Measurements from ENCODE around the gene IFNA5.

IFNA5 gene

DNA sequence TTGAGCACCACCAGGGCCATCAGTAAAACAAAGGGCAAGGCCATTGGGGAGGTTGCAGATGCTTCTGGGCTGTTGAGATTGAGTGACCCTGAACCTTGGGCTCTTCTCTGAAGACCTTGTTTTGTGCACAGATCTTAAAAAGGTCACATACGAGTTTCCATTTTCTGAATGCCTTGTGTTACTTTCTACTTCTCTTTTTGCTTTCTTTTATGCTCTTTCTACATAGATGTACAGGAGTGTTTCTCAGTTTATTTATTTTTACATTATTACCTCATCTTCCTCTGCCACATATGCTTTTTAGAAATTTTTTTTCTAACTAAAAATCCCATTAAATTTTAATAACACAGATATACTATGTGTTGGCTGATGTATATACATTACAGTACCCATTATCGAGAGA lies at the start of gene IFNA5:
IFNA5 (minus strand) TSS at position 101 of the 400 bp plus-strand sequence; CDS start at position 44, 57 bp downstream.
- DNase-seq: no peak

- no peak for DNase-seq
These were observed 45.7 kb upstream of the IFNA5 start, which contains the start of gene IFNA6 for GRCh38 chr9:21350787-21351186. TSS of gene IFNA6 (minus strand) at chr9:21350887. CDS start at chr9:21350887, 0 bp downstream.

DNA sequence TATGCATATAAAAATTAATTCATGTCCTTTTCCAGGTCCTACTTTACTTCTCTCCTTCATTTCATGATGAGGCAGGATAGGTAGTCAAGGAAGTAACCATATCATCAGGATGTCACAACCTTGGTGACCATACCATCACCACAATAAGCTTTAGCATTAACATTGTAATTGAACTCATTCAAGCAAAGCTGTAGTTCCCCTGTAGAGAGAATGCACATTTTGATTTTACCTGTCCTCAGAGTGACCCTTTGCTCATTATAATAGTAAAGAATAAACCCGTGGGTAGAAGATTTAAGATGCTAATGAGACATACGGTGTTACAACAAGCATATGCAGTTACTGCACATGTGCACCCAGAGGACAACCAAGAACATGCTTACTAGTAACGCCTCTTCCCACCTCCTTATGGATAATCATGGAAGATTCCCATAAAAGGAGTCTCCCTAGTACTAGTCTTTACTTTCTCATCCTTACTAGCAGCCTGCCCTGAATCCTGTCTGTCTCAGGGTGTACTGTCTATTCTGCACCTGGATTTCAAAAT lies 43.4 kb upstream of the IFNA5 start:
- no peak for DNase-seq

GRCh38 chr9:21340735-21341134 lies 35.6 kb upstream of the IFNA5 start:
- no peak for DNase-seq

- peak; percentile 6 for DNase-seq
These were observed 31.3 kb upstream of the IFNA5 start for GRCh38 chr9:21336457-21336856.

DNA sequence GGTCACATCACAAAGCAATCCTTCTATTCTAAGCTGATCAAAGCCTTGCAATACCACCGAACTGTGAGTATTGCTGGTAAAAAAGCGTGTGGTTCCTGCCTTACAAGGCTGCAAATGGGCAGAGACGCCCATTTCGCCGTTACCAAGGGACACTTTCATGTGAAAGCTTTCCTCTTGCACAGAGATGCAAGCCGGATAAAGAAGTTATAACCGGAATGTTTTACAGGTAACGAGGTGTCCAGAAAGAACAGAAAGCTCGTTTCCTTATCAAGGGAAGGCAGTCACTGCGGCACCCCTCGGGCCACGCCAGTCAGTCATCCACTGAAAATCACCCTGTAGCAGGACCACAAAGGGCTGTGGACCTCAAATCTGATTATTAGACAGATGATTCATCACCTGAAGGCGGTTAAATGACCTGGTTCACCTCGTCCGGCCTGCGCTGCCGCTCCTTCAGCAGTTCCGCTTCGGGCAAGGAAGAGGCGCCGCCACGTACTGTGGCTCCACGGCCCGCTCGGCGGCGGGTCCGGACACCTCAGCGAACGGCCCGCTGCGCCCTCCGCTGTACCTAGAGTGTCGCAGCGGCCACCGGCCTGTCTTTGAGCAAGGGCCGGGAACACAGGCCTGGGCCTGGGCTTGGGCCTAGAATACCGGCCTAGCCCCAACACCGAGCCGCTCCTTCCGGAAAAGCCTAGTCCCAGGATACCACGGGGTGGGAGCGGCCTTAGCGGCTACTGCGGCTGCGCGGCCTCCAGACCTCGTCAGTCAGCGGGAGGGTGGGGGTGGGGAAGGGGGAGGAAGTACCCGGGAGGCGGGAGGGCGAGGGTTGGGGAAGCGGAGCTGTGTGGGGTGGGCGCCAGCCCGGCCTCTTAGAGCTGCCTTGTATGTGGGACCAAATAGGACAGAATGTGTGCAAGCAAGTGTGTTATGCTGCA lies 29.9 kb upstream of the IFNA5 start, which contains the start of gene KLHL9:
KLHL9 (minus strand) TSS at position 704 of the 932 bp plus-strand sequence; CDS start at position 159, 545 bp downstream.
- DNase-seq: peak; percentile 87

- no peak for DNase-seq
These were observed 28.1 kb upstream of the IFNA5 start for GRCh38 chr9:21333226-21333625.

- no peak for DNase-seq
These were observed 26.7 kb upstream of the IFNA5 start for GRCh38 chr9:21331676-21332402.

DNA sequence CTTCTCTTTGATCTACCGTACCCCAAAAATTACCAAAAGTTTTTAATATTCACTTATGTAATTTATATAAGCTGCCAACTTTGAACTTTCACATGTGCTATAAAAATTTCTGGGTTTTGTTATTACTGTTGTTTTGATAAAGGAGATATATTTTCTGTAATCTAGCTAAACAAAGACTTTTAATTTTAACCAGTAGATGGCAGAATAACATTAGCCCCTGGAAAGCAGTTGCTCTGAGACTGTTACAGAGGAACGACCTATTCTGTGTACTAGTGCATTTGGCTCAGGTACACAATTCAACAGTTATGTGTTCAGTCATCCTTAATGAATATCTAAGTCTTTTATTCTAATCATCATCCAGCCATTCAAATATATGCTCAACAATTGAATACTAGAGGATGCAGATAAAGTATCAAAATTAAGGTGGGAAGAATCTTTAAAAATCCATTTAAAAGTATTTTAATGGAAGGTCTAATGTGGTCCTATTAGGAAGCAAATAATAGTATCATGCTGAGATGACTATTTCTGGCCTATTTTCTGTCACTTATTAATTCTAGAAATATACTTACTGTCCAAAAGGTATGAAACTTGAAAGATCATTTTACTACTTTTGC lies 21.5 kb upstream of the IFNA5 start:
- DNase-seq: peak; percentile 32

GRCh38 chr9:21324047-21324446 lies 18.9 kb upstream of the IFNA5 start:
- peak; percentile 73 for DNase-seq

DNA sequence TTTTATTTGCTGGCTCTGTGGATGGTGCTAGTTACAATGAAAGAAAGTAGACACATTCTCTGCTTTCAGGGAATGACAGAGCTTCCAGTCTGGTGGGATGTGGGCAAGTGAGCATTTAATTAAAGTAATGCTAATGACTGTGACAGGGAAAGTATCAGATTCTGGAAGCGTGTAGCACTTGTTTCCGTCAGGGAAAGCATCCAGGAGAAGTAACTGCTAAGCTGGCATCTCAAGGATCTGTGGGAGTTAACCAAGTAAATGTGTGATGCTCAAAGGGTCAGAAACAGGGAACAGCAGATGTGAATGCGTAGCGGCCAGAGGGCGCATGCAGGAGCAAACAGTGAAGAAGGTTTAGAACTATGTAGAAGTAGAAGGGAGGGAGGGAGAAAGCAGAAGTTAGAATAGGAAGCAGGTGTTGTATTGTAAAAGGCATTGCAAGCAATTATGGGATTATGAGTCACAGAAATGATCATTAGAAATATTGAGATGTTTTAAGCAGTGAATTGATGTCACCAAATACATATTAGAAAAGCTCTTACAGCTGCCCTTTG lies 17.9 kb upstream of the IFNA5 start:
- peak; percentile 75 for DNase-seq

GRCh38 chr9:21320465-21320864 lies 15.4 kb upstream of the IFNA5 start:
- peak; percentile 44 for DNase-seq

- peak; percentile 56 for DNase-seq
These were observed 13.1 kb upstream of the IFNA5 start for GRCh38 chr9:21317956-21318923.

DNA sequence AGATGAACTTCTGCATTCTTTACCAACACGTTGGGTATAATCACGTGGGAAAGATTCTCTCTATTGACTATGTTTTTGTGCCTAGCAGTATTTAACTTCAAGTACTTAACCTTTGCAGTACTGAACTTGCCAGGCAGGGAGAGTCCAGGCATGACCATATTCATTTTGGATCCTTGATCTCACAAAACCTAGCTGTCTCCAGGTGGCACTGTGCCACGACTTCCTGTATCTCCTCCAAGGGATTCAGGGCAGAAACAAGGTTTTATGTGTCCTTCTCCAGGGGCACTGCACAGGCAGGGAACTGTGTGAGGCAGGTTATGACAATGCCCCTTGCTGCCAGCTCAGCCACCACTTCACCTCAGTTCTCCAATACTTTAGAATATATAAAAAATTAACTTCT lies 11.7 kb upstream of the IFNA5 start:
- DNase-seq: no peak

GRCh38 chr9:21316032-21316842 lies 11.1 kb upstream of the IFNA5 start:
- no peak for DNase-seq

GRCh38 chr9:21314152-21314551 lies 9.0 kb upstream of the IFNA5 start:
- no peak for DNase-seq

DNA sequence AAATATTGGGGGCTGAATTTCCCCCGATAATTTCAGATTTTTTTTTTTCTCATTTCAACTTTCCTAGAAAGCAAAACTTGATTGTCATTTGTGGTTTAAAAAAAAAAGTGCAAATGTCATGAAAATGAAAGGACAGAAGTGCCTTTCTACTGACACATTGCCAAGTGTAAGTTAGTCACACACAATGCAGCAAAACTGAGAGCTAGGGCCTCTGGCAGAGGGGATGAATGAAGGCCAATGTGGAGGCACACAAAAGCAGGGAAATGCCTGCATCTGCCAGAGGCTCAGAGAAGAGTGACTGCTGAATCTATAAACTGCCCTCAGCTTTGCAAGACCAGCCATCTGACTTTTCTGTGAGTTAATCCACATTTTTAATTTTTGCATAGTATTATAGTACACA lies 6.8 kb upstream of the IFNA5 start:
- DNase-seq: no peak

GRCh38 chr9:21295992-21296391 lies 9.1 kb downstream of the IFNA5 start:
- DNase-seq: peak; percentile 7

GRCh38 chr9:21294904-21295538 lies 10.1 kb downstream of the IFNA5 start:
- peak; percentile 84 for DNase-seq

DNA sequence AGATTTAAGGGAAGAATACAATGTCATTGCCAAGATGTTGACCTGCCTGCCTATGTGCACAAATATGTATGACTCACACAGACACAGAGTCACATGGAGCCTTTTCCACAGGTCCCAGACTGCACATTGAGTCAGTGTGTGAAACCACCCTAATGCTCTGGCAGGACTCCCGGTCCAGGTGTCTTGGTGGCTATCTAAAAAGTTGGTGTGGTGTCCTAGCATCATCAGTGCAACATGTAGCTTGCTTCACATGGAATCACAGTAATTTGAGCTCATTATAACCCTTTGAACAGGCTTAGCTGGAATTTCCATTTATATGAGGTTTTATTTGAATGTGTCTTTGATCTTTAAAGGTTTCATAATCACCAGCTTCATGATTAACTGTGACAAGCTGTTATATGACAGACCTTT lies 10.7 kb downstream of the IFNA5 start:
- no peak for DNase-seq
